HUES64 (cell line): Measurements from ENCODE around the gene RGS9BP.
"Not testable (repeated sequence)": the region's sequence is repeated elsewhere in the genome, so short reads cannot be mapped to it uniquely, and the experiment has no call there.

ENCODE experiments used
- H3K27ac ChIP-seq: 2 replicates; pipeline ENCODE4 v1.7.0; 2013; ENCODE audit warnings: low read depth, low read length, inconsistent platforms
- H3K27me3 ChIP-seq: 2 replicates; pipeline ENCODE4 v1.6.1; 2013; ENCODE audit warnings: mild to moderate bottlenecking, low read length; ENCODE audit not compliant: insufficient read depth
- H3K36me3 ChIP-seq: 2 replicates; pipeline ENCODE4 v1.6.1; 2013; ENCODE audit warnings: mild to moderate bottlenecking, low read length; ENCODE audit not compliant: insufficient read depth
- H3K4me1 ChIP-seq: 2 replicates; pipeline ENCODE4 v1.6.1; 2013; ENCODE audit warnings: mild to moderate bottlenecking, low read length, moderate library complexity; ENCODE audit not compliant: insufficient read depth
- H3K4me3 ChIP-seq: 2 replicates; pipeline ENCODE4 v1.5.1; 2013; ENCODE audit warnings: mild to moderate bottlenecking, low read length, moderate library complexity
- H3K9ac ChIP-seq: 2 replicates; pipeline ENCODE4 v1.6.1; 2013; ENCODE audit warnings: mild to moderate bottlenecking, low read depth, low read length
- H3K9me3 ChIP-seq: 2 replicates; pipeline ENCODE4 v1.6.1; 2013; ENCODE audit warnings: low read depth, low read length; ENCODE audit not compliant: insufficient read depth
- WGBS: fragments of 150-250, 120-280 bp; methylation state at CpG from one replicate; pipeline ENCODE4 v1.1.7; 2013; ENCODE audit warnings: missing lambda C conversion rate; 5-methylcytosine and 5-hydroxymethylcytosine counted together

Gene RGS9BP

DNA sequence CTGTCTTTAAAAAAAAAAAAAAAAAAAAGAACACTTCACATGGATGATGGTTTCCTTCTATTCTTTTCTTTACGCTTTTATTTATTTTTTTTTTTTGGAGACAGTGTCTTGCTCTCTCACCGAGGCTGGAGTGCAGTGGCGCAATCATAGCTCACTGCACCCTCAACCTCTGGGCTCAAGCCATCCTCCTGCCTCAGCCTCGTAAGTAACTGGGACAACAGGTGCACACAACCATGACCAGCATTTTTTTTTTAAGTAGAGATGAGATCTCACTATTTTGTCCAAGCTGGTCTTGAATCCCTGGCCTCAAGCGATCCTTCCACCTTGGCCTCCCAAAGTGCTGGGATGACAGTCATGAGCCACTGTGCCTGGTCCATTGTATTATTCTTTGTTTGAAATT lies 25.0 kb upstream of the RGS9BP start:
- Histone ChIP-seq H3K9me3 (no peaks in the 10 kb centered on the region), H3K27me3 (no peaks in the 10 kb centered on the region), H3K27ac (no peak overlapping the region), H3K4me3 (no peak overlapping the region), H3K4me1 (0 out of 2 replicates have a peak, but pooled peaks cover 3% of the 10 kb centered on the region), H3K36me3 (peaks cover 41% of the 10 kb centered on the region), H3K9ac (no peak overlapping the region)
- 96% methylated on average over 5 of the region's 5 CpGs for WGBS

DNA sequence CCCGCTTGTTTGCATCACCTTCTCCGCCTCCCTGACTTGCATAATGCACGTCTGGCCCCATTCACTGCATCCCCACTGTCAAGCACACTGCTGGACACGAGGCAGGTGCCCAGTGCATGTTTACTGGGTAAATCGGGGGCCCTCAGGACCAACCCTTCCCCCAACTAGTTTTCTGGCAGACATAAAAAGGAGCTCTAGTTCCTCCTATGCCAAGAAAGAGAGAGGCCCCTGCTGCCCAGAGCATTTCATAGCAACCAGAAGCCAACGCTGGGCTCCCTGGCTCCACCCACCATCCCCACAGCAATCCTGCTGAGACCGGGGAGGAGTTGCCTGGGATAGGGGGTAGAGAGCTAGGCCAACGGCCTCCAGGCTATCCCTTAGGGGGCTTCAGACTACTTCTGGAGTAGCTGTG lies 23.9 kb upstream of the RGS9BP start:
- Histone ChIP-seq H3K9me3 (no peaks in the 10 kb centered on the region), H3K27ac (no peak overlapping the region), H3K4me3 (no peak overlapping the region), H3K36me3 (peaks cover 44% of the 10 kb centered on the region), H3K4me1 (0 out of 2 replicates have a peak, but pooled peaks cover 3% of the 10 kb centered on the region), H3K27me3 (no peaks in the 10 kb centered on the region), H3K9ac (no peak overlapping the region)
- 60% methylated on average over 7 of the region's 8 CpGs for WGBS

DNA sequence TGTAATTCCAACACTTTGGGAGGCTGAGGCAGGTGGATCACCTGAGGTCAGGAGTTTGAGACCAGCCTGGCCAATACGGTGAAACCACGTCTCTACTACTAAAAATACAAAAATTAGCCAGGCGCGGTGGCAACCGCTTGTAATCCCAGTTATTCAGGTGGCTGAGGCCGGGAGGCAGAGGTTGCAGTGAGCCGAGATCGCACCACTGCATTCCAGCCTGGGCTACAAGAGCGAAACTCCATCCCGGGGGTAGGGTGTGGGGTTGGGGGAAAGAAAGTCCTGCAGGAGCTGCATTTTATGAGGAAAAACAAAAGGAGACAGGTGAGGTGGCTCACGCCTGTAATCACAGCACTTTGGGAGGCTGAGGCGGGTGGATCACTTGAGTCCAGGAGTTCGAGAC lies 23.3 kb upstream of the RGS9BP start:
- 93% methylated on average over 13 of the region's 13 CpGs for WGBS
- H3K4me3 ChIP-seq, H3K9me3 ChIP-seq, H3K9ac ChIP-seq, H3K27me3 ChIP-seq, H3K27ac ChIP-seq, H3K4me1 ChIP-seq: not testable (repeated sequence)
- H3K36me3 ChIP-seq = peaks cover 40% of the 10 kb centered on the region

DNA sequence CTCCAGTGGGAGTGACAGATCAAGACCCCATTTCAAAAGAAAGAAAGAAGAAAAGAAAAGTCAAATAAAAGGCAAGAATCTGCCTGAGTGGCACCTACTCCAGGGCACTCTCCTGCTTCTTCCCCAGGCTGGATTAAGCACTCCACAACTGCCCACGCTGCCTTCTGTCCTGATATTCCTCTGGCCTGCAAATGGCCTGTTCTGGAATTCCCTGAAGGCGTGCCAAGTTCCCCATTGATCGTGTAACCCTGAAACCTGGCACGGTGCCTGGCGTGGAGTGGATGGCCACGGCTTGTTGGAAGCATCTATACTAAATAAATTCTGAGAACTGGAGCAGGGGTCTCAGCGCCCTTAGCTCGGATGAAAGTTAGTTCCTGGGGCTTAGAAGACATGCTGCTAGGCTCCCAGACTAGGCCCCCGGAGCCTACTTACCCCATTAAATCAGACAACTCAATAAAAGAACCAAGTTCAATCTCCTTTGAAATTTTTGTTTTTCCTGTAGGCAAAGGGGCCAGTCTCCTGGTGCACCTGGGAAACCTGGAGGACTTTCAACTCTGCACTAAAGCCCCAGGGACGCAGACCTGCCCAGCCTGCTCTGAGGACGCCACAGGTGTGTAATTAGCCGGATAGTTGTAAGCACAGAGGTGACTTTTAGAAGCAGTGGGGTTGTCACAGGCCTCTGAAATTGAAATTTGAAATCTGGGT lies 22.6 kb upstream of the RGS9BP start:
- Histone ChIP-seq H3K36me3 (peaks cover 36% of the 10 kb centered on the region), H3K9ac (no peak overlapping the region), H3K4me1 (0 out of 2 replicates have a peak, but pooled peaks cover 3% of the 10 kb centered on the region), H3K9me3 (no peaks in the 10 kb centered on the region), H3K4me3 (no peak overlapping the region), H3K27ac (peak overlapping the region; percentile 30; the same call in 1 of the 2 replicates), H3K27me3 (no peaks in the 10 kb centered on the region)
- WGBS = 95% methylated on average over 12 of the region's 12 CpGs

DNA sequence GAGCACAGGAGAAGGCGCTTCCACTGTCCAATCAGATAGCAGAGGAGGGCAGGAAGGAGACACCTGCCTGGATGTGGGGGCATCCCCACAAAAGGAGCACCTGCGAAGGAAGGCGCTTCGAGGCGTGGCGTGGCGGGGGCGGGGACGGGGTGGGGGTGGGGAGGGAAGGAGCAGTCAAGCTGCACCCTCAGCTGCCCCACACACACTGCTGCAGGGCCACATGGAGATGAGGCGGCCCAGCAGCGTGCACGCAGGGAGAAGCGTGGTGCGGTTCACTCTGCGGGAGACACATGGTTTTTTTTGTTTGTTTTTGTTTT lies 22.1 kb upstream of the RGS9BP start:
- H3K9me3 ChIP-seq = no peaks in the 10 kb centered on the region
- WGBS = 92% methylated on average over 9 of the region's 15 CpGs
- H3K36me3 ChIP-seq = peaks cover 36% of the 10 kb centered on the region
- peak overlapping the region; percentile 30; the same call in 1 of the 2 replicates for H3K27ac ChIP-seq
- no peak overlapping the region for H3K4me3 ChIP-seq
- 0 out of 2 replicates have a peak, but pooled peaks cover 3% of the 10 kb centered on the region for H3K4me1 ChIP-seq
- no peaks in the 10 kb centered on the region for H3K27me3 ChIP-seq
- no peak overlapping the region for H3K9ac ChIP-seq

DNA sequence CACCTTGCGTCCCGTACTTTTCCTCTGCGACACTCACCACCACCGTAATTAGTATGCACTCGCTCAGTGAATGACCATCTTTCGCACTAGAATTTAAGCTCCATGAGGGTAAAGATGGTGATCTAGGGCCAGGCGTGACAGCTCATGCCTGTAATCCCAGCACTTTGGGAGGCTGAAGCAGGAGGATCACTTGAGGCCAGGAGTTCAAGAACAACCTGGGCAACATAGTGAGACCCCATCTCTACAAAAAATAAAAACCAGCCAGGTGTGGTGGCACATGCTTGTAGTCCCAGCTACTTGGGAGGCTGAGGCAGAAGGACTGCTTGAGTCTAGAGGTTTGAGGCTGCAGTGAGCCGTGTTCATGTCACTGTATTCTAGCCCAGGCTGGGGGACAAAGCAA lies 19.3 kb upstream of the RGS9BP start:
- WGBS = 95% methylated on average over 8 of the region's 8 CpGs
- H3K36me3 ChIP-seq = peaks cover 23% of the 10 kb centered on the region
- H3K9me3 ChIP-seq, H3K9ac ChIP-seq, H3K4me1 ChIP-seq, H3K27ac ChIP-seq, H3K4me3 ChIP-seq, H3K27me3 ChIP-seq: not testable (repeated sequence)

DNA sequence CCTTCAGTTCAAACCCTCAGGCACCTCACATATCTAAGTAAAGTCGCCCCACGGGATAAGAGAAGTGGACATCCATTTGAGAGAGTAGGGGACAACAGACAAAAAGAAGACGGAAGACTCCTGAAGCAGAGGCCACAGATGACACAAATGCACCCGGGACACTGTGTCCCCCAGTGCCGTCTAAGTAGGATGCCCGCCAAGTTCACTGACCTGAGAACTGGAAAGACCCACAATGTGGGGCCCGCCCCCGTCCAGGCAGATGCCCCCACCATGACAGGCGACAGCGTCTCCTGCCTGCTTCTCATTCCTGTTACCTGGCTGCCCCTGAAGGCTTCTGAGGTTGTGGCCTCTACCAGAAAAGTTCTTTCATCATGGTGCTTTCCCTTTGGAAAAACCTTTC lies 17.6 kb upstream of the RGS9BP start:
- Histone ChIP-seq H3K4me3 (no peak overlapping the region), H3K9me3 (no peaks in the 10 kb centered on the region), H3K9ac (no peak overlapping the region), H3K27me3 (no peaks in the 10 kb centered on the region), H3K36me3 (peaks cover 23% of the 10 kb centered on the region), H3K27ac (no peak overlapping the region), H3K4me1 (no peaks in the 10 kb centered on the region)
- WGBS = 95% methylated on average over 10 of the region's 10 CpGs

DNA sequence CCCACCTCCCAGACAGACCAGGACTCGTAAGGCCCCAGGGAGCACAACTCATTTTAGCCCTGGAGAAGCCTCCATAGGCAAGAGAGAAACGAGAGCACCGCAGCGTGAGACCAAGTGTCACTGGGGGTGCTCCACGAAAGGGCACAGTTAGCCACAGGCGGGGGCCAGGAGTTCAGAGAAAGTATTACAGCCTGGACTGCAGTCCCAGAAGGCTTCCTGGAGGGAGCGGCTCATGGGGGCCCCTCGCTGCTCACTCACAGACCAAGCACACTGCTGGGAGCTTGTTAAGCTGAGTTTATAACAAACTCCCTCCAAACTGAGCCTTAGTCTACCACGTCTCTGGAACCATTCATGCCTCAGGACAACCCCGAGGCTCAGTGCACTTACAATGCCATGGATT lies 17.1 kb upstream of the RGS9BP start:
- peaks cover 23% of the 10 kb centered on the region for H3K36me3 ChIP-seq
- H3K4me1 ChIP-seq = no peaks in the 10 kb centered on the region
- no peak overlapping the region for H3K27ac ChIP-seq
- no peaks in the 10 kb centered on the region for H3K27me3 ChIP-seq
- no peak overlapping the region for H3K9ac ChIP-seq
- 85% methylated on average over 10 of the region's 10 CpGs for WGBS
- H3K4me3 ChIP-seq = no peak overlapping the region
- H3K9me3 ChIP-seq = no peaks in the 10 kb centered on the region

DNA sequence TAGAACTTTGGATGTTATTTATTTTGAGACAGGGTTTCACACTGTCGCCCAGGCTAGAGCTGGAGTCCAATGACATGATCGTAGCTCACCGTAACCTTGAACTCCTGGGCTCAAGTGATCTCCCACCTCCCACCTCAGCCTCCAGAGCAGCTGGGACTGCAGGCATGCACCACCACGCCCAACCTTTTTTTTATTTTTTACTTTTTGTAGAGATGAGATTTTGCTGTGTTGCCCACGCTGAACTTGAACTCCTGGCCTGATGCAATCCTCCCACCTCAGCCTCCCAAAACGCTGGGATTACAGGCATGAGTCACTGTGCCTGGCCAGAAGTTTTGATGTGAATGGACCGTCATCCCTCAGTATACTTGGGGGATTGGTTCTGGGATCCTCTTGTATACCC lies 14.3 kb upstream of the RGS9BP start:
- Histone ChIP-seq H3K9ac (no peak overlapping the region), H3K4me3 (no peak overlapping the region), H3K27me3 (no peaks in the 10 kb centered on the region), H3K36me3 (peaks cover 16% of the 10 kb centered on the region; the same call in 1 of the 2 replicates), H3K4me1 (no peaks in the 10 kb centered on the region), H3K27ac (no peak overlapping the region), H3K9me3 (no peaks in the 10 kb centered on the region)
- WGBS = 90% methylated on average over 6 of the region's 7 CpGs

DNA sequence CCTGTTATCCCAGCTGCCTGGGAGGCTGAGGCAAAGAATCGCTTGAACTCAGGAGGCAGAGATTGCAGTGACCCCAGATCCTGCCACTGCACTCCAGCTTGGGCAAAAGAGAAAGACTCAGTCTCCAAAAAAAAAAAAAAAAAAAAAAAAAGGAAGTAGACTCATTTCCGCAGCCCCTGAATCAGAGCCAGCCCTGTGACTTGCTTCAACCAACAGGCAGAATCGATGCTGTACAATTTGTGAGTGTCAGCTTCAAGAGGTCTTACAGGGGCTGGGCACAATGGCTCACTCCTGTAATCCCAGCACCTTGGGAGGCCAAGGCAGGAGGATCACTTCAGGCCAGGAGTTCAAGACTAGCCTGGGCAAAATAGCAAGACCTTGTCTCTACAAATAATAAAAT lies 13.5 kb upstream of the RGS9BP start:
- H3K9ac ChIP-seq = no peak overlapping the region
- no peak overlapping the region for H3K4me3 ChIP-seq
- no peaks in the 10 kb centered on the region for H3K4me1 ChIP-seq
- peaks cover 13% of the 10 kb centered on the region; the same call in 1 of the 2 replicates for H3K36me3 ChIP-seq
- no peaks in the 10 kb centered on the region for H3K9me3 ChIP-seq
- no peak overlapping the region for H3K27ac ChIP-seq
- no peaks in the 10 kb centered on the region for H3K27me3 ChIP-seq
- WGBS = 64% methylated on average over 3 of the region's 3 CpGs

DNA sequence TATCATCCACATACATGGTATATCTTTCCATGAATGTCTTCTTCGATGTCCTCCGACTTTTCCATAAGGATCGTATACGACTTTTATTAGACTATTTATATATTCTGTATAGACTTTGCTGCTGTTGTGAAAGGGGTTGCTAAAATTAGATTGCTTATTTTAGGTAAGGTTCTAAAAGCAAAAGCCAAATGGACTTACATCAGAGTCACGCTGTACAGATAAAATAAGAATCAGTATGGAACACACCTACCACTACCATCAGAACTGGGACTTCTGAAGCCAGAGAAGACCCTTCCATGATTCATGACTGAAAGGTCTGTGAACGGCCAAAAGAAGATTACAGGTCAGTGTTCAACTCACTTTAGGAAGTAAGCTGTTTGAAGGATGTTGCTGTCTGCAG lies 9.6 kb upstream of the RGS9BP start:
- Histone ChIP-seq H3K27ac (no peak overlapping the region), H3K4me3 (no peak overlapping the region), H3K9ac (no peak overlapping the region), H3K27me3 (no peaks in the 10 kb centered on the region), H3K36me3 (peaks cover 6% of the 10 kb centered on the region; the same call in 1 of the 2 replicates), H3K9me3 (no peaks in the 10 kb centered on the region), H3K4me1 (no peaks in the 10 kb centered on the region)
- 95% methylated on average over 2 of the region's 6 CpGs for WGBS

DNA sequence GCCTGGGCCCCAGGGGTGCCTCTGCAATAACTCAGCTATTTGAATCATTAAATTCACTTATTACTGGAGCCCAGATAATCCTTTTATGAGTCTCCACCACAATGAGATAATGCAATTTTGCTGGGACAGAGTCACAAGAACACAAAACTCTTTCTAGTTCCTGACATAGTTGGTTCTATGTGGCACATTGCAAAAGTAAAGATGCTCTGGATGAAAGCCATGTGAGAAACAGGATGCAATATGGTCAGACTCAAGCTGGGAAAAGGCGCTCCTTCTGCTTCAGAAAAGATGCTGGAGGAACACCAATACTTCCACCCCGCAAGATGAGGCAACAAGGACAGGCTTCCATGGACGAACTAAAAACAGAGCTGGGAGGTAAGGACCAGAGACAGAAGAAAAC lies 6.3 kb upstream of the RGS9BP start:
- H3K9me3 ChIP-seq = no peaks in the 10 kb centered on the region
- no peak overlapping the region for H3K27ac ChIP-seq
- H3K4me3 ChIP-seq = no peak overlapping the region
- H3K9ac ChIP-seq = no peak overlapping the region
- H3K4me1 ChIP-seq = no peaks in the 10 kb centered on the region
- peaks cover 6% of the 10 kb centered on the region; the same call in 1 of the 2 replicates for H3K36me3 ChIP-seq
- H3K27me3 ChIP-seq = peaks cover 5% of the 10 kb centered on the region; the same call in 1 of the 2 replicates
- 92% methylated on average over 3 of the region's 3 CpGs for WGBS
